GM19240 (cell line): ENCODE measurements around the gene SH3TC2.

ENCODE experiments used
- DNase-seq: peaks from one replicate; pipeline ENCODE4 v3.0.0; 2011; ENCODE audit warnings: low spot score; ENCODE audit not compliant: insufficient read length

Gene SH3TC2

GRCh38 chr5:149028984-149029383, 33.9 kb downstream of the SH3TC2 start:
- no peak for DNase-seq

GRCh38 chr5:149028161-149028560, 34.7 kb downstream of the SH3TC2 start:
- DNase-seq = no peak

- DNase-seq = no peak
These were observed 35.2 kb downstream of the SH3TC2 start for GRCh38 chr5:149027636-149028035.

GRCh38 chr5:149024943-149025342, 37.9 kb downstream of the SH3TC2 start:
- no peak for DNase-seq

- no peak for DNase-seq
These were observed 38.4 kb downstream of the SH3TC2 start for GRCh38 chr5:149024477-149024876.

GRCh38 chr5:149022200-149022599, 40.7 kb downstream of the SH3TC2 start:
- DNase-seq = no peak

GRCh38 chr5:149019679-149020078, 43.2 kb downstream of the SH3TC2 start:
- DNase-seq = no peak

GRCh38 chr5:149018909-149019443, 43.9 kb downstream of the SH3TC2 start:
- DNase-seq = no peak

GRCh38 chr5:149017636-149018035, 45.2 kb downstream of the SH3TC2 start:
- DNase-seq = no peak

- DNase-seq = no peak
These were observed 47.3 kb downstream of the SH3TC2 start for GRCh38 chr5:149015561-149015960.

- DNase-seq = no peak
These were observed 47.7 kb downstream of the SH3TC2 start for GRCh38 chr5:149015126-149015525.

GRCh38 chr5:149014571-149015031, 48.3 kb downstream of the SH3TC2 start:
- no peak for DNase-seq

- DNase-seq = no peak
These were observed 49.1 kb downstream of the SH3TC2 start for GRCh38 chr5:149013796-149014195.

- no peak for DNase-seq
These were observed 50.5 kb downstream of the SH3TC2 start for GRCh38 chr5:149012350-149012749.

- no peak for DNase-seq
These were observed 51.1 kb downstream of the SH3TC2 start for GRCh38 chr5:149011728-149012127.

GRCh38 chr5:149011084-149011483, 51.8 kb downstream of the SH3TC2 start:
- DNase-seq = no peak

- no peak for DNase-seq
These were observed 55.7 kb downstream of the SH3TC2 start for GRCh38 chr5:149007174-149007573.

GRCh38 chr5:149006426-149006825, 56.4 kb downstream of the SH3TC2 start:
- no peak for DNase-seq

- DNase-seq = no peak
These were observed 57.6 kb downstream of the SH3TC2 start for GRCh38 chr5:149005077-149005892.

GRCh38 chr5:149004559-149004958, 58.3 kb downstream of the SH3TC2 start:
- no peak for DNase-seq

GRCh38 chr5:149002761-149003689, 59.8 kb downstream of the SH3TC2 start:
- DNase-seq = no peak

- no peak for DNase-seq
These were observed 60.8 kb downstream of the SH3TC2 start for GRCh38 chr5:149002053-149002452.
